Peyer's patch (tissue), 4 donors: ENCODE results near the gene DYRK1A.

ENCODE experiments used
- CTCF ChIP-seq, 6 experiments: fragments of 450-650 bp in 4 of 6; fragments of 200-600 bp in 2 of 6; sonication (generic) in 1 of 6; IDR thresholded peaks; one replicate each; pipeline ENCODE4 v1.5.1; 2017 to 2019; ENCODE audit warnings: antibody characterized with exemption in 6 of 6, mild to moderate bottlenecking in 3 of 6, moderate library complexity in 1 of 6
- POLR2A ChIP-seq, 2 donors: fragments of 450-650 bp; IDR thresholded peaks; one replicate each; pipeline ENCODE4 v1.5.1; 2017; ENCODE audit warnings: antibody characterized with exemption in 2 of 2, mild to moderate bottlenecking in 2 of 2, moderate library complexity in 2 of 2

GRCh38 chr21:37467082-37467481 lies 100.5 kb downstream of the DYRK1A start:
- TF ChIP-seq CTCF (IDR thresholded peaks at IDR 0.05): no peak
- TF ChIP-seq POLR2A (IDR thresholded peaks at IDR 0.05): no peak
